Endodermal cell (in vitro differentiated cells): ENCODE measurements around the gene BHLHA15. TPM values are rescaled to one million over a fixed set of nuclear protein-coding genes. Genes with fewer than 3 reads are reported as not detected.
A peak's percentile ranks its signal among the peaks of the same experiment; 100 is the strongest.

Experiments
- DNase-seq: peaks from one replicate; pipeline ENCODE4 v3.0.0-alpha.2; 2017
- H3K27ac ChIP-seq: 2 replicates; pipeline ENCODE4 v1.5.1; 2013; ENCODE audit warnings: mild to moderate bottlenecking, low read depth, low read length, moderate library complexity
- H3K27me3 ChIP-seq: 2 replicates; pipeline ENCODE4 v1.6.1; 2013; ENCODE audit warnings: mild to moderate bottlenecking, low read length, moderate library complexity; ENCODE audit not compliant: insufficient read depth, control insufficient read depth, poor library complexity, severe bottlenecking
- H3K36me3 ChIP-seq: 2 replicates; pipeline ENCODE4 v1.7.0; 2013; ENCODE audit warnings: mild to moderate bottlenecking, low read length, moderate library complexity; ENCODE audit not compliant: control insufficient read depth, insufficient read depth
- H3K4me1 ChIP-seq: one replicate; pipeline ENCODE4 v1.7.0; 2013; ENCODE audit warnings: low read length; ENCODE audit not compliant: control insufficient read depth, insufficient read depth
- H3K4me3 ChIP-seq: 2 replicates; pipeline ENCODE4 v1.5.1; 2013; ENCODE audit warnings: mild to moderate bottlenecking, low read length, moderate library complexity
- H3K9ac ChIP-seq: 2 replicates; pipeline ENCODE4 v1.6.1; 2013; ENCODE audit warnings: mild to moderate bottlenecking, low read length, moderate library complexity; ENCODE audit not compliant: poor library complexity, severe bottlenecking; ENCODE audit errors: extremely low read depth
- H3K9me3 ChIP-seq: 2 replicates; pipeline ENCODE4 v1.6.1; 2013; ENCODE audit warnings: mild to moderate bottlenecking, low read length, moderate library complexity; ENCODE audit not compliant: control insufficient read depth
- H3K27ac Mint-ChIP-seq: 2 replicates; pipeline ENCODE4 v1.8.0; 2020; ENCODE audit warnings: mixed read lengths
- H3K27me3 Mint-ChIP-seq: 2 replicates; pipeline ENCODE4 v1.8.0; 2021; ENCODE audit warnings: mild to moderate bottlenecking, mixed read lengths; ENCODE audit not compliant: insufficient read depth
- H3K36me3 Mint-ChIP-seq: 2 replicates; pipeline ENCODE4 v1.8.0; 2020; ENCODE audit warnings: low read depth, mixed read lengths
- H3K4me1 Mint-ChIP-seq: 2 replicates; pipeline ENCODE4 v1.8.0; 2020; ENCODE audit warnings: mixed read lengths
- H3K4me3 Mint-ChIP-seq: 2 replicates; pipeline ENCODE4 v1.8.0; 2020; ENCODE audit warnings: mild to moderate bottlenecking, moderate library complexity, mixed read lengths
- H3K9me3 Mint-ChIP-seq: 2 replicates; pipeline ENCODE4 v1.8.0; 2020; ENCODE audit warnings: mild to moderate bottlenecking, mixed read lengths
- WGBS, 2 experiments: methylation state at CpG; one replicate each; pipeline versions ENCODE4 v1.1.5 to v1.1.7; 2013; ENCODE audit warnings: missing lambda C conversion rate in 2 of 2, mixed read lengths in 1 of 2; ENCODE audit not compliant: insufficient coverage in 1 of 2, insufficient read length in 1 of 2; 5-methylcytosine and 5-hydroxymethylcytosine counted together
- total RNA-seq, 2 donors: library from RNA; stranded (reverse); fragmentation: NEBNext Ultra II Directional in 1 of 2; extraction: Animal tissue kit (Norgen Biotek cat#: 25700) in 1 of 2; gene quantifications; 2 replicates in 1 of 2; 3 replicates in 1 of 2; pipeline ENCODE4 v1.2.1, GENCODE V29; 2021
- TF ChIP-seq, protein P1 (sequence below): fragments of 200-600 bp; sonication (generic); conservative IDR thresholded peaks from 2 replicates; pipeline ENCODE4 v1.5.0; 2021; ENCODE audit warnings: antibody characterized with exemption, mild to moderate bottlenecking

Gene BHLHA15
- total RNA-seq, 2 donors from 2014 or later, result 0.86 to 0.95 TPM

DNA sequence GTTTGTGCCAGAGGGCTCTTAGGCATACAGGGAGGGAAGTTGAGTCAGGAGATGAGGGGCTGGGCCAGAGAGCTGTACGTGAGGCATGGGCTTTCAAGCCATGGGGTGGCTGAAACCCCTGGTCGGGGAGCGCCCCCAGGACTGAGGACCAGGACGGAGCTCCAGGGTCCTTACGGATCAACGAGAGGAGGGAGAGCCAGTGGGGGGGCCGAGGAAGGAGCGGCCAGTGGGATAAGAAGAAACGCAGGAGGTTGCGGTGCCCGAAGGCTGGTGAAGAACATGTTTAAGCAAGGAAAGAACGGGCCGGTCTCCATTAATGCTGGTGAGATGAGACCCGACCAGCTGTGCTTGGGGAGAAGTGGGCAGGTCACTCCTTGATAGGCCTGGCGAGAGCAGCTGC lies 43.6 kb upstream of the BHLHA15 start:
- no peaks in the 10 kb centered on the region for H3K27me3 Mint-ChIP-seq
- no peaks in the 10 kb centered on the region for H3K4me1 Mint-ChIP-seq
- Histone ChIP-seq H3K36me3 (peaks cover 11% of the 10 kb centered on the region), H3K9ac (no peak overlapping the region), H3K4me3 (no peak overlapping the region), H3K27ac (no peak overlapping the region), H3K9me3 (no peaks in the 10 kb centered on the region), H3K27me3 (no peaks in the 10 kb centered on the region), H3K4me1 (no peaks in the 10 kb centered on the region)
- no peak overlapping the region for H3K27ac Mint-ChIP-seq
- no peaks in the 10 kb centered on the region for H3K9me3 Mint-ChIP-seq
- 95 to 96% methylated on average over 10 to 15 of the region's 15 CpGs for WGBS, 2 experiments
- H3K4me3 Mint-ChIP-seq, result no peak overlapping the region
- H3K36me3 Mint-ChIP-seq, result peaks cover 6% of the 10 kb centered on the region
- DNase-seq, result no peak
- TF ChIP-seq, protein P1, sequence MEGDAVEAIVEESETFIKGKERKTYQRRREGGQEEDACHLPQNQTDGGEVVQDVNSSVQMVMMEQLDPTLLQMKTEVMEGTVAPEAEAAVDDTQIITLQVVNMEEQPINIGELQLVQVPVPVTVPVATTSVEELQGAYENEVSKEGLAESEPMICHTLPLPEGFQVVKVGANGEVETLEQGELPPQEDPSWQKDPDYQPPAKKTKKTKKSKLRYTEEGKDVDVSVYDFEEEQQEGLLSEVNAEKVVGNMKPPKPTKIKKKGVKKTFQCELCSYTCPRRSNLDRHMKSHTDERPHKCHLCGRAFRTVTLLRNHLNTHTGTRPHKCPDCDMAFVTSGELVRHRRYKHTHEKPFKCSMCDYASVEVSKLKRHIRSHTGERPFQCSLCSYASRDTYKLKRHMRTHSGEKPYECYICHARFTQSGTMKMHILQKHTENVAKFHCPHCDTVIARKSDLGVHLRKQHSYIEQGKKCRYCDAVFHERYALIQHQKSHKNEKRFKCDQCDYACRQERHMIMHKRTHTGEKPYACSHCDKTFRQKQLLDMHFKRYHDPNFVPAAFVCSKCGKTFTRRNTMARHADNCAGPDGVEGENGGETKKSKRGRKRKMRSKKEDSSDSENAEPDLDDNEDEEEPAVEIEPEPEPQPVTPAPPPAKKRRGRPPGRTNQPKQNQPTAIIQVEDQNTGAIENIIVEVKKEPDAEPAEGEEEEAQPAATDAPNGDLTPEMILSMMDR, result no peak

DNA sequence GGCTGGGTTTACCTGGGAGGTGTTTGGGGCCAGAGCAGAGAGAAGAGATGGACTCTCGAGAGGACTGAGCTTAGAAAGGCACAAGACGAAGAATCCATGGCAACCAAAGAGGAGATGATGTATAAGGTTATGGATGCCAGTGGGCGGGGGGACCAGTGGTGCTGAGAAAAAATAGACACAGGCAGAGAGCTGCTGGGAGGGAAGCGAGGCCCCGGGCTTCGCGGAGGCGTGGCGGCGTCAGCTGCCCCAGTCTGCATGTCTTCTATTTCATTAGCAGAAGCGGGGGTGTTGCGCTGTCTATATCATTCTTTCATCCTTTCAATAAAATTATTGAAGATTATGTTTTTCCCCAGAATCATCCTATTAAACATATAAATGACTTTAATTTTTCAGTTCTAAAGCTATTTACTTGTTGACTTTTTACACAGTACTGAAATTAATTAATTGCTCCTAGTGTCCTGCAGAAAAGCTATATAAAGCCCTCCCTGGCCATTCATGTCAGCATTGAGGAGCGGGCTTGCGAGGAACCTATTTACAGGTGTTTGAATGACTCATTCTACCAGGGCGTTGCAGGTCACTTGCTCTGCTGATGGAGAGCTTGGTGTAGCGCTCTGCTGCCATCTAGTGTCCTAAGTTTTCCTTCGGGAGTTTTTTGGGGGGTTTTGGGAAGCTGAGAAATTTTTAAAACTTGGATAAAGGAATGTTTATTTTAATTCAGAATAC lies 42.9 kb upstream of the BHLHA15 start:
- H3K36me3 Mint-ChIP-seq, result peaks cover 6% of the 10 kb centered on the region
- Histone ChIP-seq H3K4me1 (no peaks in the 10 kb centered on the region), H3K27me3 (no peaks in the 10 kb centered on the region), H3K4me3 (no peak overlapping the region), H3K36me3 (peaks cover 16% of the 10 kb centered on the region), H3K27ac (no peak overlapping the region), H3K9me3 (no peaks in the 10 kb centered on the region), H3K9ac (no peak overlapping the region)
- no peaks in the 10 kb centered on the region for H3K27me3 Mint-ChIP-seq
- peak; percentile 91 for DNase-seq
- 59 to 72% methylated on average over 8 to 17 of the region's 17 CpGs for WGBS, 2 experiments
- H3K4me3 Mint-ChIP-seq, result no peak overlapping the region
- H3K4me1 Mint-ChIP-seq, result no peaks in the 10 kb centered on the region
- H3K27ac Mint-ChIP-seq, result no peak overlapping the region
- TF ChIP-seq, protein P1, result peak; percentile 93
- H3K9me3 Mint-ChIP-seq, result no peaks in the 10 kb centered on the region

DNA sequence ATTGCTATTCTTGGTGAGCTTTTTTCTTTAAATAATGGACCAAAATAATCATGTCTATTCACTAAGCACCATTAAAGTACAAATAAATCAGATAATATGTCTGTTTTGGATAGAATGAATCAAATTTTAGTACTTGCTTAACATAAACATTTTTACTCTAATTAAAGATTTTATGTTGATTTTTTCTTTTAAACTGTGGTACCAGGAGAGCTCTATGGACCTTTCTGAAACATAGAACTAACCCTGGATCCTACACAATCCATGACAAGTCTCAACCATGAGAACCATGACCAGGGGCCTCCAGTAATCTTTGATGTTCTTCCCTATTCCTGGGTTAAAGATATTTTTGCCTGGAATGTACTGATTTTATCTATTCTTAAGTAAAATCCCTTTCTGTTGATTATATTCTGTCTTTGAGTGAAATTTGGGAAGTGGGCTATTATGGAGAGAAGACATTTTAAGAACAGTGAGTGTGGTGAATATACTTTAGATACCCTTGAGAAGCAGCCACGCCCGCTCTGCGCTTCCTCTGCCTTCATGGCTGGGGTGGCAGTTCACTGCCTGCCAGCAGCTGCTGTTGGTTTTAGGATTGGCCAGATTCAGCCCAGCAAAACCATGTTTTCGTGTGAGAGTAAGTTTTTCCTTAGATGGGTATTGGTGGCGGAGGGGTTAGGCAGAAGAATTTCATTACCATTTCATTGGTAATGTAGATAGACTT lies 42.2 kb upstream of the BHLHA15 start:
- WGBS, 2 experiments, result 90% methylated on average over 5 of the region's 5 CpGs; no CpG with 5 or more reads in 1 of the 2 experiments

More for the DNA sequence above, 42.2 kb upstream of the BHLHA15 start:
- Histone ChIP-seq H3K4me3 (no peak overlapping the region), H3K9ac (no peak overlapping the region), H3K9me3 (no peaks in the 10 kb centered on the region), H3K4me1 (no peaks in the 10 kb centered on the region), H3K27ac (no peak overlapping the region), H3K27me3 (no peaks in the 10 kb centered on the region), H3K36me3 (peaks cover 16% of the 10 kb centered on the region)
- Mint-ChIP-seq H3K27me3 (no peaks in the 10 kb centered on the region), H3K4me1 (no peaks in the 10 kb centered on the region), H3K27ac (peak overlapping the region; percentile 40), H3K36me3 (peaks cover 6% of the 10 kb centered on the region), H3K4me3 (no peak overlapping the region), H3K9me3 (no peaks in the 10 kb centered on the region)
- TF ChIP-seq, protein P1, result peak; percentile 7
- DNase-seq, result no peak
